Measurements from ENCODE around the gene ZC3H15. TPM values are rescaled to one million over a fixed set of nuclear protein-coding genes. Genes with fewer than 3 reads are reported as not detected.
"Not testable (repeated sequence)": the region's sequence is repeated elsewhere in the genome, so short reads cannot be mapped to it uniquely, and the experiment has no call there.

The ZC3H15 gene
- total RNA-seq, 1 experiment from 2014 or later, result 52.2 TPM

GRCh38 chr2:186517090-186517489, 31.0 kb downstream of the ZC3H15 start:
- H3K4me3 ChIP-seq (ENCODE audit: insufficient read depth, low read depth, low read length), result no peak overlapping the region
- no peaks in the 10 kb centered on the region; the same call in none of the 2 replicates for H3K36me3 ChIP-seq (replicated peaks; ENCODE audit: control insufficient read depth, insufficient read depth, low read length)
- no peaks in the 10 kb centered on the region for H3K27me3 ChIP-seq (ENCODE audit: control insufficient read depth, insufficient read depth, low read length)
- DNase-seq, result no peak

- H3K4me3 ChIP-seq (ENCODE audit: insufficient read depth, low read depth, low read length), result no peak overlapping the region
- no peaks in the 10 kb centered on the region for H3K27me3 ChIP-seq (ENCODE audit: control insufficient read depth, insufficient read depth, low read length)
- no peak for DNase-seq
- no peaks in the 10 kb centered on the region; the same call in 1 of the 2 replicates for H3K36me3 ChIP-seq (replicated peaks; ENCODE audit: control insufficient read depth, insufficient read depth, low read length)
Measured at GRCh38 chr2:186518291-186518690, 32.2 kb downstream of the ZC3H15 start.

GRCh38 chr2:186518945-186519344, 32.9 kb downstream of the ZC3H15 start:
- H3K36me3 ChIP-seq (replicated peaks; ENCODE audit: control insufficient read depth, insufficient read depth, low read length), result no peaks in the 10 kb centered on the region; the same call in 1 of the 2 replicates
- DNase-seq, result no peak
- no peaks in the 10 kb centered on the region for H3K27me3 ChIP-seq (ENCODE audit: control insufficient read depth, insufficient read depth, low read length)
- no peak overlapping the region for H3K4me3 ChIP-seq (ENCODE audit: insufficient read depth, low read depth, low read length)

- DNase-seq; H3K27me3 ChIP-seq (ENCODE audit: control insufficient read depth, insufficient read depth, low read length); H3K4me3 ChIP-seq (ENCODE audit: insufficient read depth, low read depth, low read length); H3K36me3 ChIP-seq (replicated peaks; ENCODE audit: control insufficient read depth, insufficient read depth, low read length): not testable (repeated sequence)
Measured at GRCh38 chr2:186521570-186522153, 35.6 kb downstream of the ZC3H15 start.

- H3K36me3 ChIP-seq (replicated peaks; ENCODE audit: control insufficient read depth, insufficient read depth, low read length), result no peaks in the 10 kb centered on the region
- no peak overlapping the region for H3K4me3 ChIP-seq (ENCODE audit: insufficient read depth, low read depth, low read length)
- H3K27me3 ChIP-seq (ENCODE audit: control insufficient read depth, insufficient read depth, low read length), result no peaks in the 10 kb centered on the region
- DNase-seq, result no peak
Measured at GRCh38 chr2:186522450-186522849, 36.4 kb downstream of the ZC3H15 start.

- DNase-seq, result no peak
- Histone ChIP-seq H3K36me3 (replicated peaks; ENCODE audit: control insufficient read depth, insufficient read depth, low read length) (no peaks in the 10 kb centered on the region), H3K27me3 (ENCODE audit: control insufficient read depth, insufficient read depth, low read length) (no peaks in the 10 kb centered on the region), H3K4me3 (ENCODE audit: insufficient read depth, low read depth, low read length) (no peak overlapping the region)
Measured at GRCh38 chr2:186523791-186524190, 37.7 kb downstream of the ZC3H15 start.

- H3K27me3 ChIP-seq (ENCODE audit: control insufficient read depth, insufficient read depth, low read length), result no peaks in the 10 kb centered on the region
- H3K4me3 ChIP-seq (ENCODE audit: insufficient read depth, low read depth, low read length), result no peak overlapping the region
- H3K36me3 ChIP-seq (replicated peaks; ENCODE audit: control insufficient read depth, insufficient read depth, low read length), result no peaks in the 10 kb centered on the region
- DNase-seq, result no peak
Measured at GRCh38 chr2:186526281-186526680, 40.2 kb downstream of the ZC3H15 start.

- DNase-seq, result no peak
- Histone ChIP-seq H3K27me3 (ENCODE audit: control insufficient read depth, insufficient read depth, low read length) (no peaks in the 10 kb centered on the region), H3K4me3 (ENCODE audit: insufficient read depth, low read depth, low read length) (no peak overlapping the region), H3K36me3 (replicated peaks; ENCODE audit: control insufficient read depth, insufficient read depth, low read length) (no peaks in the 10 kb centered on the region)
Measured at GRCh38 chr2:186530314-186530713, 44.3 kb downstream of the ZC3H15 start.

- H3K36me3 ChIP-seq (replicated peaks; ENCODE audit: control insufficient read depth, insufficient read depth, low read length), result no peaks in the 10 kb centered on the region
- H3K4me3 ChIP-seq (ENCODE audit: insufficient read depth, low read depth, low read length), result no peak overlapping the region
- H3K27me3 ChIP-seq (ENCODE audit: control insufficient read depth, insufficient read depth, low read length), result no peaks in the 10 kb centered on the region
- DNase-seq, result no peak
Measured at GRCh38 chr2:186531257-186531775, 45.3 kb downstream of the ZC3H15 start.

- H3K36me3 ChIP-seq (replicated peaks; ENCODE audit: control insufficient read depth, insufficient read depth, low read length), result no peaks in the 10 kb centered on the region
- no peaks in the 10 kb centered on the region for H3K27me3 ChIP-seq (ENCODE audit: control insufficient read depth, insufficient read depth, low read length)
- no peak overlapping the region for H3K4me3 ChIP-seq (ENCODE audit: insufficient read depth, low read depth, low read length)
- no peak for DNase-seq
Measured at GRCh38 chr2:186532891-186533290, 46.8 kb downstream of the ZC3H15 start.

GRCh38 chr2:186533717-186534116, 47.7 kb downstream of the ZC3H15 start:
- Histone ChIP-seq H3K36me3 (replicated peaks; ENCODE audit: control insufficient read depth, insufficient read depth, low read length) (no peaks in the 10 kb centered on the region), H3K27me3 (ENCODE audit: control insufficient read depth, insufficient read depth, low read length) (no peaks in the 10 kb centered on the region), H3K4me3 (ENCODE audit: insufficient read depth, low read depth, low read length) (no peak overlapping the region)
- DNase-seq, result no peak

- no peaks in the 10 kb centered on the region for H3K36me3 ChIP-seq (replicated peaks; ENCODE audit: control insufficient read depth, insufficient read depth, low read length)
Measured at GRCh38 chr2:186534406-186534805, 48.3 kb downstream of the ZC3H15 start.

GRCh38 chr2:186535861-186536260, 49.8 kb downstream of the ZC3H15 start:
- Histone ChIP-seq H3K4me3 (ENCODE audit: insufficient read depth, low read depth, low read length) (no peak overlapping the region), H3K27me3 (ENCODE audit: control insufficient read depth, insufficient read depth, low read length) (no peaks in the 10 kb centered on the region), H3K36me3 (replicated peaks; ENCODE audit: control insufficient read depth, insufficient read depth, low read length) (no peaks in the 10 kb centered on the region)
- DNase-seq, result no peak

More at GRCh38 chr2:186534406-186534805, 48.3 kb downstream of the ZC3H15 start:
- Histone ChIP-seq H3K4me3 (ENCODE audit: insufficient read depth, low read depth, low read length) (no peak overlapping the region), H3K27me3 (ENCODE audit: control insufficient read depth, insufficient read depth, low read length) (no peaks in the 10 kb centered on the region)
- DNase-seq, result no peak

GRCh38 chr2:186537019-186537418, 51.0 kb downstream of the ZC3H15 start:
- H3K36me3 ChIP-seq (replicated peaks; ENCODE audit: control insufficient read depth, insufficient read depth, low read length), result no peaks in the 10 kb centered on the region
- DNase-seq, result no peak
- H3K4me3 ChIP-seq (ENCODE audit: insufficient read depth, low read depth, low read length), result no peak overlapping the region
- no peaks in the 10 kb centered on the region for H3K27me3 ChIP-seq (ENCODE audit: control insufficient read depth, insufficient read depth, low read length)

- DNase-seq, result no peak
- Histone ChIP-seq H3K36me3 (replicated peaks; ENCODE audit: control insufficient read depth, insufficient read depth, low read length) (no peaks in the 10 kb centered on the region), H3K27me3 (ENCODE audit: control insufficient read depth, insufficient read depth, low read length) (no peaks in the 10 kb centered on the region), H3K4me3 (ENCODE audit: insufficient read depth, low read depth, low read length) (no peak overlapping the region)
Measured at GRCh38 chr2:186540941-186541340, 54.9 kb downstream of the ZC3H15 start.

GRCh38 chr2:186542002-186542401, 55.9 kb downstream of the ZC3H15 start:
- Histone ChIP-seq H3K4me3 (ENCODE audit: insufficient read depth, low read depth, low read length) (no peak overlapping the region), H3K36me3 (replicated peaks; ENCODE audit: control insufficient read depth, insufficient read depth, low read length) (no peaks in the 10 kb centered on the region), H3K27me3 (ENCODE audit: control insufficient read depth, insufficient read depth, low read length) (no peaks in the 10 kb centered on the region)
- DNase-seq, result no peak
